Tongue (tissue), 2 donors: ENCODE measurements around the gene POU6F2. TPM values are rescaled to one million over a fixed set of nuclear protein-coding genes. Genes with fewer than 3 reads are reported as not detected.

Source experiments
- DNase-seq: peaks from one replicate; pipeline ENCODE4 v3.0.0-alpha.2; 2015
- total RNA-seq: library from RNA; depleted of rRNA; stranded (reverse); fragments of >200 nt; gene quantifications from one replicate; pipeline ENCODE4 v1.2.3, GENCODE V29; 2014

POU6F2 gene
- total RNA-seq, 1 donor from 2014 or later, result not detected

GRCh38 chr7:39458061-39458745 lies 480.5 kb downstream of the POU6F2 start:
- DNase-seq, result peak; percentile 10

GRCh38 chr7:39459636-39460035 lies 481.9 kb downstream of the POU6F2 start:
- no peak for DNase-seq

GRCh38 chr7:39460486-39460885 lies 482.8 kb downstream of the POU6F2 start:
- DNase-seq, result no peak

GRCh38 chr7:39461263-39461820 lies 483.6 kb downstream of the POU6F2 start:
- DNase-seq, result no peak

GRCh38 chr7:39463252-39463651 lies 485.5 kb downstream of the POU6F2 start:
- DNase-seq, result no peak

GRCh38 chr7:39464350-39465054 lies 486.8 kb downstream of the POU6F2 start:
- no peak for DNase-seq

GRCh38 chr7:39465055-39465929 lies 487.6 kb downstream of the POU6F2 start:
- peak; percentile 83 for DNase-seq

- DNase-seq, result no peak
These were observed 490.6 kb downstream of the POU6F2 start for GRCh38 chr7:39468261-39468660.

GRCh38 chr7:39468808-39469374 lies 491.2 kb downstream of the POU6F2 start:
- DNase-seq, result peak; percentile 57

GRCh38 chr7:39480901-39481300 lies 503.2 kb downstream of the POU6F2 start:
- no peak for DNase-seq

GRCh38 chr7:39488467-39489393 lies 511.0 kb downstream of the POU6F2 start:
- DNase-seq, result no peak

GRCh38 chr7:39490296-39490695 lies 512.6 kb downstream of the POU6F2 start:
- no peak for DNase-seq

- no peak for DNase-seq
These were observed 516.2 kb downstream of the POU6F2 start for GRCh38 chr7:39493934-39494333.

GRCh38 chr7:39501358-39501757 lies 523.6 kb downstream of the POU6F2 start:
- no peak for DNase-seq

- no peak for DNase-seq
These were observed 527.3 kb downstream of the POU6F2 start for GRCh38 chr7:39504963-39505362.

GRCh38 chr7:39507866-39508551 lies 530.3 kb downstream of the POU6F2 start:
- DNase-seq, result no peak

- DNase-seq, result no peak
These were observed 531.7 kb downstream of the POU6F2 start for GRCh38 chr7:39509436-39509835.

- no peak for DNase-seq
These were observed 532.2 kb downstream of the POU6F2 start for GRCh38 chr7:39509912-39510311.

- DNase-seq, result no peak
These were observed 533.2 kb downstream of the POU6F2 start for GRCh38 chr7:39510864-39511354.

GRCh38 chr7:39515534-39516228 lies 538.0 kb downstream of the POU6F2 start:
- no peak for DNase-seq
